ENCODE results near the gene DOK5.

The DOK5 gene

GRCh38 chr20:54650052-54650719 is 174.8 kb downstream of the DOK5 start:
- H3K27ac ChIP-seq (ENCODE audit: low read depth, low read length), result no peak overlapping the region
- H3F3A ChIP-seq (ENCODE audit: control insufficient read depth, insufficient read depth), result no peaks in the 10 kb centered on the region
- H3K79me2 ChIP-seq (ENCODE audit: control insufficient read depth, low read length), result no peaks in the 10 kb centered on the region
- no peak overlapping the region for H3K4me2 ChIP-seq (ENCODE audit: low read length)
- H3K4me3 ChIP-seq (ENCODE audit: low read length), result no peak overlapping the region
- TF ChIP-seq EZH2phosphoT487 (IDR thresholded peaks at IDR 0.05; ENCODE audit: borderline replicate concordance, low read length), result no peak
- TF ChIP-seq CTCF (IDR thresholded peaks at IDR 0.05; ENCODE audit: low read depth, low read length, poor library complexity, severe bottlenecking), result no peak
- no peaks in the 10 kb centered on the region for H3K36me3 ChIP-seq (ENCODE audit: control insufficient read depth, low read length)
- H3K4me1 ChIP-seq (ENCODE audit: control insufficient read depth, low read length), result no peaks in the 10 kb centered on the region
- H3K9me2 ChIP-seq (replicated peaks; ENCODE audit: control insufficient read depth, low read length), result no peaks in the 10 kb centered on the region
- H3K27me3 ChIP-seq (ENCODE audit: control insufficient read depth, low read length), result no peaks in the 10 kb centered on the region
- no peaks in the 10 kb centered on the region for H4K20me1 ChIP-seq (ENCODE audit: control insufficient read depth, insufficient read depth, low read depth, low read length)
- H3K9me3 ChIP-seq (ENCODE audit: control insufficient read depth, insufficient read depth, low read length), result no peaks in the 10 kb centered on the region

GRCh38 chr20:54651252-54651651 is 175.9 kb downstream of the DOK5 start:
- Histone ChIP-seq H3K27ac (ENCODE audit: low read depth, low read length) (no peak overlapping the region), H3K79me2 (ENCODE audit: control insufficient read depth, low read length) (no peaks in the 10 kb centered on the region), H3K9me3 (ENCODE audit: control insufficient read depth, insufficient read depth, low read length) (no peaks in the 10 kb centered on the region), H3K36me3 (ENCODE audit: control insufficient read depth, low read length) (no peaks in the 10 kb centered on the region), H3F3A (ENCODE audit: control insufficient read depth, insufficient read depth) (no peaks in the 10 kb centered on the region), H4K20me1 (ENCODE audit: control insufficient read depth, insufficient read depth, low read depth, low read length) (no peaks in the 10 kb centered on the region), H3K9me2 (replicated peaks; ENCODE audit: control insufficient read depth, low read length) (no peaks in the 10 kb centered on the region), H3K4me2 (ENCODE audit: low read length) (no peak overlapping the region), H3K4me1 (ENCODE audit: control insufficient read depth, low read length) (no peaks in the 10 kb centered on the region), H3K4me3 (ENCODE audit: low read length) (no peak overlapping the region), H3K27me3 (ENCODE audit: control insufficient read depth, low read length) (no peaks in the 10 kb centered on the region)
- no peak for TF ChIP-seq EZH2phosphoT487 (IDR thresholded peaks at IDR 0.05; ENCODE audit: borderline replicate concordance, low read length)
- TF ChIP-seq CTCF (IDR thresholded peaks at IDR 0.05; ENCODE audit: low read depth, low read length, poor library complexity, severe bottlenecking), result no peak

GRCh38 chr20:54654450-54654849 is 179.1 kb downstream of the DOK5 start:
- no peaks in the 10 kb centered on the region for H3F3A ChIP-seq (ENCODE audit: control insufficient read depth, insufficient read depth)
- H4K20me1 ChIP-seq (ENCODE audit: control insufficient read depth, insufficient read depth, low read depth, low read length), result no peaks in the 10 kb centered on the region
- H3K36me3 ChIP-seq (ENCODE audit: control insufficient read depth, low read length), result no peaks in the 10 kb centered on the region
- H3K27ac ChIP-seq (ENCODE audit: low read depth, low read length), result no peak overlapping the region
- no peak overlapping the region for H3K4me3 ChIP-seq (ENCODE audit: low read length)
- no peak overlapping the region for H3K4me2 ChIP-seq (ENCODE audit: low read length)
- no peaks in the 10 kb centered on the region for H3K4me1 ChIP-seq (ENCODE audit: control insufficient read depth, low read length)
- no peak for TF ChIP-seq CTCF (IDR thresholded peaks at IDR 0.05; ENCODE audit: low read depth, low read length, poor library complexity, severe bottlenecking)
- TF ChIP-seq EZH2phosphoT487 (IDR thresholded peaks at IDR 0.05; ENCODE audit: borderline replicate concordance, low read length), result no peak
- H3K79me2 ChIP-seq (ENCODE audit: control insufficient read depth, low read length), result no peaks in the 10 kb centered on the region
- H3K9me3 ChIP-seq (ENCODE audit: control insufficient read depth, insufficient read depth, low read length), result no peaks in the 10 kb centered on the region
- no peaks in the 10 kb centered on the region for H3K9me2 ChIP-seq (replicated peaks; ENCODE audit: control insufficient read depth, low read length)
- H3K27me3 ChIP-seq (ENCODE audit: control insufficient read depth, low read length), result no peaks in the 10 kb centered on the region

All from DOHH2 (cell line).